NCI-H2081 (cell line): ENCODE measurements around the gene POLR1A.

ENCODE experiments used
- DNase-seq, 2 experiments: peaks; one replicate each; lab custom pipeline; 2025; lab: John Stamatoyannopoulos, UW

POLR1A gene

DNA sequence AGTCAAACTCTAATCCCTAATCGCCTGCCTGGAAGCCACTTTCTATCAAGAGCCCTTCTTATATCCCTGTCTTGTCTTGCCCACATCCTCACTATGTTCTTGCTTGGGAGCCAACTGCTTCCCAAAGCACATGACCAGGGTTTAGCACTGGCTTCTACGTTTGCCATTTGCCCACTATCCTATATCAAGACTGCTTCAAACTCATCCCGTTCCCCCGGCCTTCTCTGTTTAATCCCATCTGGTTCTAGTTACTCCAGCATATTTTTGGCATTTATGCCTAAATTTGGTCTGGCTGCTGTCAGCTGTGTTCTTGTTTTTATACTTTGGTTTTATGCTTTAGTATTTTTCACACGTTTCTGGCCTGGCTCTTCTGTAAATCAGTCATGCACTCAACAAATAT lies 40.2 kb downstream of the POLR1A start:
- no peak for DNase-seq

DNA sequence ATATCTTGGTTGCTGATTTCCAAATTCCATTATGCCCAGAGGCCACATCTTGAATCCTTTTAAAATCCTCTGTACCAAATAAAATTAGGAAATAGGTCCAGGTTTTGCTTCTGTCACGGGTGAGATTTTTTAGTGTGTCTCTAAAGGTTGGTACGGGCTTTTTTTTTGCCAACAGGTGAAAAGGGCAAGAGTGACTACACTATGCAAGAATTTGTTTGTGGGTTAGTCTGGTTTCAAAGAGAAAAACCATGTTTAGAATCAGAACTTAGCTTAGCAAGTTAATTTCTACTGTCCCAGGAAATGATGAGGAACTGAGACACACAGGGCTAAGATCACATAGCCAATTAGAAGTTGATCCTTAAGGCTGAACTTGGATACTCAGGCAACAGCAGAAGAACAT lies 41.7 kb downstream of the POLR1A start:
- DNase-seq, result no peak

DNA sequence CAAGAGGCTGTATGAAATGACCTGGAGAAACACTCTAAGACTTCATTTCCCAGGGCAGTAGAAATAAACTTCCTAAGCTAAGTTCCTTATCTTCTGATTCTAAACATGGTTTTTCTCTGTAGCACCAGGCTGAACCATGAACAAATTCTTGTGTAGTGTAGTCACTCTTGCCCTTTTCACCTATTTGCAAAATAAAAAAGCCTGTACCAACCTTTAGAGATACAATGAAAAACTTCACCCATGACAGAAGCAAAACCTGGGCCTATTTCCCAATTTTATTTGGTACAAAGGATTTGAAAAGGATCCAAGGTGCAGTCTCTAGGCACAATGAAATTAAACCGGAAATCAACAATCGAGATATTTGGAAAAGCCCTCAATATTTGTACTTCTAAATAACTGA lies 43.6 kb downstream of the POLR1A start:
- no peak for DNase-seq

DNA sequence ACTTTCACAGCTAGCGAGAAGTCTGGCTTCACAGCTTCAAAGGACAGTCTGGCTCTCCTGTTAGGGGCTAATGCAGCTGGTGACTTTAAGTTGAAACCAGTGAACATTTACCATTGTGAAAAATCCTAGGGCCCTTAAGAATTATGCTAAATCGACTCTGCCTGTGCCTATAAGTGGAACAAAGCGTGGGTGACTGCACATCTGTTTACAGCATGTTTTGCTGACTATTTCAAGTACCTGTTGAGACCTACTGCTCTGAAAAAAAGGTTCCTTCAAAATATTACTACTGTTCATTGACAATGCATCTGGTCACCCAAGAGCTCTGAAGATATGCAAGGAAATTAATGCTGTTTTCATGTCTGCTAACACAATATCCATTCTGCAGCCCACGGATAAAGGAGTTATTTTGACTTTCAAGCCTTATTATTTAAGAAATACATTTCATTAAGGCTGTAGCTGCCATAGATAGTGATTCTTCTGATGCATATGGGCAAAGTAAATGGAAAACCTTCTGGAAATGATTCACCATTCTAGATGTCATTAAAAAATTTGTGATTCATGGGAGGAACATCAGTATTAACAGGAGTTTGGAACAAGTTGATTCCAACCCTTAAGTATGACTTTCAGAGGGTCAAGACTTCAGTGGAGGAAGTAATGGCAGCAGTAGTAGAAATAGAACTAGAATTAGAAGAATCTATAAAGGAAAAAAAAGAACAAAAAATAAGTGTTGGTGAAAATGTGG lies 48.9 kb downstream of the POLR1A start:
- no peak for DNase-seq

DNA sequence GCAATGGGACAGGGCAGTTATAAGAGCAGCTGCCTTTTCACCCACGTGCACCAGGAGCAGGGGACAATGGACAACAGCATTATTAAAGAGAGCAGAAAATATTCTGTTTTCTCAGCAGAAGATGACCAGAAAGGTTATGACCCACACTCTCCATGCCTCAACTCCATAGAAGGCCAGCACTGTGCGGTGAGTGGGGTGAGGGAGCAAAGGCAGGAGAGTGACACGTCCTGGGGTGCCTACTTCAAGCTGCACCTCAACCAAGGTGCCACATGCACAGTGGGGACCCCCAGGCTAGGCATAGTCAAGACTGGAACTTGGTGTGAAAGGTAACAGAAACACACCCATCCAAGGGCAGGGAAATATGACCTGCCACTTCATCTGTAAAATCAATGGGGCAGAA lies 50.4 kb downstream of the POLR1A start:
- DNase-seq, result no peak

DNA sequence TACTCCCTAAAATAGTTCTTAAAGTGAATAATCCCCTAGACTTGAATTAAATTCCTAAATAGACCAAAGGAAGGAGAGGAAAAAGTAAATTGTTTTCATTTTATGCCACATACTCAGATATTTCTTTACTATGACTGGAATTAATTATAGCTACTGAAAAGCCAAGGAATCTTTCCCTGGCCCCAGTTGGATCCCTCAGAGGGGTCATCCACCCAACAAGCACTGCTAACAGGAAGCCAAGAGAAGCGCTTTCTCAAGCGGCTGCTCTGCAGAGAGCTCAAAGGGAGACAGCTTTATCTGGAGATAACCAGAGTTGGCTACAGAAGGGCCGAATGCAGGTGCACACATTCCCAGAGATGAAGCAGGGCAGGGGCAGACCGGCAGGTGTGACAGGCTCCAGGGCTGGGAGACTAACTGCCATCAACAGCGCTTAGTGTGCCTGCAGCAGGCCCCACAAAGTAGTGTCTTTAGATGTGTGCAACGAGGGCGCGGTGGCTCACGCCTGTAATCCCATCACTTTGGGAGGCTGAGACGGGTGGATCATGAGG lies 51.1 kb downstream of the POLR1A start:
- no peak for DNase-seq

DNA sequence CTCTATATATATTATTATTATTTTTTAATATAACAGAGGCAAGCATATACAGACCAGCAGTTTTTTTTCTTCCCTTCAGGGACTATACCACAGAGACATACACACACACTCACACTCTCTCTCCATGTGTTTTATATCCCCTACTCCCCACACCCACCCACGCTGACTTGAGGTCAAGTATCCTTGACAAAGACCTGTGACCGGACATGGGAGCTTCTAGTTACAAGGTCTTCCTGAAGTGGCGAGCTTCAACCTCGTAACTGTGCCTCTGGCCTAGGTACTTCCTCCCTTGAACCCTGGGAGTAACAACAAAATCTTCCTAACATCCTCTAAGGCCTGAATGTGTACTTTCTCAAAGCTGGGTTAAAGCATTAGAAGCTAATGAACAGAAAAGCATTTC lies 52.5 kb downstream of the POLR1A start:
- no peak for DNase-seq

DNA sequence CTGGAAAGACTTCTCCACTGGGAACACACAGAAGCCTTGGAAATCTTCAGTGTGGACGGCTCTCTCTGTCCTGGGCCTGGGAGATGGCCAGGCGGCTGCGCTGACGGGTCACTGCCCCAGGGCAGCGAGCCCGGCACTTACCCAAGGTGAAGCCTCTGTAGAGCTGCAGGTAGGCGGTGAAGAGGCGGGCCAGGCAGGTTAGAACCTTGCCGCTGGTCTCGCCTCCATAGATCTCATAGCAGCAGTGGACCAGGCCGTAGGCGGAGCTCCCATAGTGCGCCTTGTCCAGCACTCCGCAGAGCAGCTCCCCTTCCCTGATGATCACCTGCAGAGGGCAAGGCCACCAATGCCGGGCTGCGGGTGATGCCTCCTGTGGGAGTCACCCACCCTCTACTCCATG lies 53.0 kb downstream of the POLR1A start:
- DNase-seq, result no peak

DNA sequence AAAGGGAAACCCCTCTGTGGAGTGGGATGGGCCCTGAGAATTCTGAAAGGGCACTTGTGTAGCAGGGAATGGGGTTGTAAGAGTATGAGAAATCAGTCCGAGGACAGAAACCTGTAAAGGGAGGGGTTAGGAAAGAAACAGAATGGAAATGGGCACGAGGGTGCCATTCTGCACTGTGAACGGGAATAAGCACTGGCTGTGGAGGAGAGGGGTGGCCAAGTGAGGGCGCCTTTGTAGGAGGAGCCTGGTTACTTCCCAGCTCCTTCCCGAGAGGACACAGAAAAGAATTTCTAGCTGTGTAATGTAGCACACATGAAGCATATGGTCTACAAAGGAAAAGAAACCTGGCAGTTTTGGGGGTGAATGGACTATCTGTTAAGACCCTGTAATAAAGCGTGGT lies 53.4 kb downstream of the POLR1A start:
- no peak for DNase-seq

DNA sequence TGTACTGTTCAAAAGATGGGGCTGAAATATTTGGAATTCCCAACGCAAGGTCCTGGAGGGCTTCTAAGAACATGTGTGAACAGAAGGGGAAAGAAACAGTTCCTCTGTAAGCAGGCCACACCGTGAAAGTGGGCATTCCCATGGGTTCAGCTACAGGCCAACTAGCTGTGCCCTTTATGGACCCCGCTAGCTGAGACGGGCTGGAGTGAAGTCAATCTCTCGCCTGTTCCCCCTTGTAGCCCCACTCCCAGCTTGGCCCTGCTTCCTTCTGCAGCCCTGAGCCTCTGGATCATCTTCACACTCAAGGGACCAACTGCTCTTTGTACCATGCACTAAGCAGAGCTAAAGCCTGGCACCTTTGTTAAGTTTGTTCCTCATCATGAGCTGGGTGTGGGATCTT lies 55.4 kb downstream of the POLR1A start:
- DNase-seq, result no peak

DNA sequence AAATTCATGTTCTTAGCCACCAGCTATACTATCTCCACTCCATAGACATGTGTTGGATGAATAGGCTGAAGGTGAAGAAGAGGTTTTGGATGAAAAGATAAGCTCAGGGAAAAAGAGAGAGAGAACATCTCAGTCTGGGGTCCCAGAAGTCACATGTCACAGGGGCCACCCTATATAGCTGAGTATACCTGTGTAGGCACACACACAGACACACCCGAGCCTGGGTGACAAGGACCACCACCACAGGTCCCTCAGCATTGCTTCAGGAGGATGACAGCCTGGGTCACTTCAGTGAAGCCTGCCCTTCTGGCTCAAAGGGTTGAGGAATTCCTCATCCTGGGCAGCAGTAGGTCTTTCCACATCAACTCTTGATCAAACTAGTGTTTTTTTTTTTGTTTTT lies 56.2 kb downstream of the POLR1A start:
- no peak for DNase-seq

DNA sequence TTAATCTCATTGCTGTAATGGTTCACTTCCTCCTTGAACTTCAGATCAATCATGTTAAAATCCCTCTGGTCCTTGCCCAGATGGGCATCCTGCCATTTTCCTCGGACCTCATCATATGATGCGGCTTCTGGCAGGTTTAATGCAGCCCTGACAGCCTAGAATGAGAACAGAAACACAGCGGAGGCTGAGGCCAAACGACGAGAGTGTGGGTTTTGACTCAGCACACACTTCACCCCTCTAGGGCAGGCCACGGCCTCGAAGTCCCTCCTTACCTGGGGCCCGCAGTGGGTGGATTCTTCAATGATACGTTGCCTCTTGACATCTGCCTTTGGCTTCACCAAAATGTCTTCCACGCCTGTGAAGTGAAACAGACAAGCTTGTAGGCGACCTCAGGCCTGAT lies 56.8 kb downstream of the POLR1A start:
- no peak for DNase-seq

DNA sequence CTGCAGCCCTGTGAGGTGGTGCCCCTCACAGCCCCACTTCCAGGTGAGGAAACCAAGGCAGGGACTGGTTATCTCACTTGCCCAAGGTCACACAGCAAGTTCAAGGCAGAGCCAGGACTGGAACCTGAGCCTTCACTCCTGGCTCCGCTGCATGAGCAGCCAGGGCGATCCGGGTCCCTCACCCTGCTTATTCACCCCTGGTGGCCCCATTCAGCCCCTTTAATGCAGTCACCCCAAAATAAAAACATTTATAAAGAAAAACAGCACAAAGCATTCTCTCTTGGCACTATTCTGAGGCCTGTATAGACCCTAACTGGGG lies 57.3 kb downstream of the POLR1A start:
- DNase-seq, result no peak

DNA sequence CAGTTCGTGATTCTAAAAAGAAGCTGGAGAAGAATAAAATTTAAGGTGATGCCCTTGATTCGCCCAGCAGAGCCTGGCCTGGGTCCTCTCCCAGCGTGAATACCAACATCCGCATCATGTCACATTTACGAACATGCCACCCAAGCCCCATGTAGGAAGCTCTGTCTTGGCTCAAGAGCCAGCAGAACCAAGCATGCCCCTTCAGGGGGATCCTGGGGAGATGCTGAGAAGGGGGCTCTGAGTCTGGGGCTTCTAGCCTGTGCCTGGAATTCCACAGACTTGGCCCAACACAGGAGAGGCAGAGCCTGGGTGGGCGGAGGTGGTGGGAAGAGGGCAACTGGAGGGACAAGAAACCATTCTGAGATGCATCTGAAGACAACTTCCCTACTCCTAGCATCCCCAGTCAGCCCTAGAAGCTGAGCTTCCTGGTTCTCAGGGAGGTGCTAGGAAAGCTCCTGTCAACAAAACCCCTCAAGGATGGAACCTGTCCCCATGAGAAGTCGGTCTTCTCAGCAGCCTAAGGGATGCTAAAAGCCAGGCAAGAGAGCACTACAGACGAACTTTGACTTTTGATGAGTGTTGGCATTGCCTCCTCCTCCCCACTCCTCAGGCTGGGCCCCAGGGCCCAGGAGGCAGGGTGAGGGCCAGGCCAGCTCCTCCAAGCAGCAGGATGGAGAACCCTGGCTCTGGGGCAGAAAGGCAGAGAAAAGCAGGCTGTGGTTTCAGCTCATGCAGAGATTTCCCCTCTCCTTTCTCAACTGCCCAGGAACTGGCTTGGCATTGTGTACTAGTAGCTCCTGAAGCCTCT lies 57.9 kb downstream of the POLR1A start:
- no peak for DNase-seq

DNA sequence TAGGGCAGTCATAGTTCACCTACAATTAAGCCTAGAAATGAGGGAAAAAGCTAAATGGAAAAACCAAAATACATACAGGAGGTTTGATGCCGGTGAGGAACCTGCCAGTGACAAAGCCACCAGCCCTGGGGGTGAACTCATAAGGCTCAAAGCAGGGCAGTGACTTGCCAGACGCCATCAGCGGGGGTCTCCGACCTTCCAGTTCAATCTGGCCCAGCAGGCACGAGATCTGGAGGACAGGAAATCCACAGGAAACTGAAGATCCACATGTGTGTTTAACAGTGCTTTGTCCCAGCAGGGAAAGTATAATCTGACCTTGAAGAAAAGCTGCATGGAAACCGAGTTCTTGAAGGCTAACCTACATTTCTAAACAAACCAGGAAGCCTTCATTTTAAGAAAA lies 60.1 kb downstream of the POLR1A start:
- DNase-seq, result no peak

DNA sequence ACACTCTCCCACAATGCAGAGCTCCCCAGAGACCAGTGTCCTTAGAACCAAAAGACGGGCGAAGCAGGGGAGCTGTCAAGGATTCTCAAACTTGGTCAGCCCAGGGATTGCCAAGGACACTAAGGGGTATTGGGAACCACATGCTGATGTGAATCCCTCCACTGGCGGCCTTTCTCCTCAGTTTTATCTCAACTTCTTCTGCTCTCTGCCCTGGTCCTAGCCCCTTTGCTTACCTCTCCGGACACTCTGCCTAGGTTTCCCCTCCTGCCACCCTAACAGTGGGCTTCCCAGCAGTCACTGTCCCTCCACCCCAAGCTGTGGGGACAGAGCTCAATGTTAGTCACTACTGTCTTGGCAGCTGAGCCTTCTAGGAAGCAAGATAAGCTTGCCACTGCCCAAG lies 61.1 kb downstream of the POLR1A start:
- no peak for DNase-seq

DNA sequence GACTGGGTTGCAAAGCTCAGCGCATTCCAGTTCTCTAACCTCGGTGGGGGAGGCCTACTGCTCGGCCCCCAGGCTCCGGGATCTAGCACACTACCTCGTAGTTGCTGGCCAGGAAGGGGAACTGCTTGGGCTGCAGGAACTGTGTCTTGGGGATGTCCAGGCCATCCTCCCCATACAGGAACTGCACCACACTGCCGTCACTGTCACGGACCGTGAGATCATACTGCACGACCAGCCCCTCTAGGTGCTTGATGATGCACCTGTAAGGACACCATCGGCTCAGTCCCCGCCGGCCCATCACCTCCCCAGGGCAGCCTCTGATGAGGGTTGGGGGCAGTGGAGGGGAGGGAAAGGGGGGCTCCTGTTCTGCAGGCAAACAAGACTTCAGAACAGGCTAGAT lies 61.6 kb downstream of the POLR1A start:
- no peak for DNase-seq

DNA sequence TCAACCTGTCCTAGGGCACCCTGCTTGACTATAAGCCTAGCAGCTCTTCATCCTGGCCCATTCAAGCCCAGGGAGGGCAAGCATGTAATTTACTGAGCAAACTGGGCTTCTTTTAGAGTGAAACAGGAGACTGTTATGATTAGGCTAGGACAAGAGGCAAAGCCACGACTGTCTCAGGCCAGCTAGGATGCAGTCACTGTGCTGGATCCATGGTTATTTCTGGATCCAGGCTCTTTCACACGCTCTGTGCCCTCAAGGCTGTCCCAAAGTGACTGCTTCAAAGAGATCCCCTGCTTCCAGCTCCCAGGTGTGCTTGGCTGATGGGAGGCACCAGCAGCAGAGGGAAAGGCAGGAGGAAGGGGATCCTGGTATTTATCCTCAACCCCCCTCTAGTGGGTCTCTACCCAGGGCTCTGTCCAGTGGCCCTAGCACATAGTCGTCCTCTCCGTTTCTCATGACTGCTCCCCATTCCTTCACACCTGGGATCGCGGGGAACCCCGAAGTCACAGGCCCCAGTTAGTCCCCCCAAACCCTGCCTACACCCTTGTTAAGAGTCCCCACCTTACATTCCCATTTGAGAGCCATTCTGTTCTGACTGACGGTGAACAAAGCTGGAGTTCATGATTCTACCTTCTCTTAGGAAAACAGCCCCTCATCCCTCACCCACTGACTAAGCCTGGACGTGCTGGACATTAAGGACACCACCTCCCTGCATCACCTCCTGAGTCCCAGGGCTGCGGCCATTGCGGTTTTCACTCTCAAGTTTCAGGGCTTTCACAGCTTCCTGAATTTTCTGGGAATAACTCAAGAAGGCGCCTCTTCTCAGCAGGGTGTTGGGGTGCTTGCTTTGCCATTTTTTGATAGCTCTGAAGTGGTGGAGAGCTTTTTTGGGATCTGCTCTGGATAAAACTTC lies 63.2 kb downstream of the POLR1A start:
- DNase-seq, result no peak

DNA sequence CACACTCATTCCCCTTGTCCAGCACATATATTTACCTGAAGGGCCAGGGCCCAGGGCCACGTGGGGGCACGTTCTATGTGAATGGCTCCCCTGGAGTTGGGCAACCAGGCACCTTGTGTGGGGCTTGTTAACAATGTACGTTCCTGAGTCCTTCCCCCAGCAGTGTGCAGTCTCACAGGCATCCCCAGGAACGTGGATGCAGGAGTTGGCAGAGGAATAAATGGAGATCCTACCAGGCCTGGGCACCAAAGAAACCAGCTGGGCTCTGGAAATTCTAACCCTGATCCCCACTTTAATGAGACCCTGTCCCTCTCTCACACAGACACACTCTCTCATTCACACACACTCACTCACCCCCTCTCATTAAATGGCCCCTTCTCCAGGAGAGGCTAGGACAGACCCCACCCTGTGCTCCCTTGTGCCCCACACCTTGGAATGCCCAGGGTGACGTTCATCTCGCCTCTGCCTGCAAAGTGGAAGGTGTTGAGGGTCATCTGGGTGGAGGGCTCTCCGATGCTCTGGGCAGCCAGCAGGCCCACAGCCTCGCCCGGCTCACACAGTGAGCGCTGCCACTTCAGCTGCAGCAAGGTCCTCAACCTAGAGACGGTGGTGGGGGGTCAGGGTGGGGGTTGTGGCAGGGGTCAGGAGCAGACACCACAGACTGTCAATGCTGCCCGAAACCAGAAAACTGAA lies 65.6 kb downstream of the POLR1A start:
- no peak for DNase-seq

DNA sequence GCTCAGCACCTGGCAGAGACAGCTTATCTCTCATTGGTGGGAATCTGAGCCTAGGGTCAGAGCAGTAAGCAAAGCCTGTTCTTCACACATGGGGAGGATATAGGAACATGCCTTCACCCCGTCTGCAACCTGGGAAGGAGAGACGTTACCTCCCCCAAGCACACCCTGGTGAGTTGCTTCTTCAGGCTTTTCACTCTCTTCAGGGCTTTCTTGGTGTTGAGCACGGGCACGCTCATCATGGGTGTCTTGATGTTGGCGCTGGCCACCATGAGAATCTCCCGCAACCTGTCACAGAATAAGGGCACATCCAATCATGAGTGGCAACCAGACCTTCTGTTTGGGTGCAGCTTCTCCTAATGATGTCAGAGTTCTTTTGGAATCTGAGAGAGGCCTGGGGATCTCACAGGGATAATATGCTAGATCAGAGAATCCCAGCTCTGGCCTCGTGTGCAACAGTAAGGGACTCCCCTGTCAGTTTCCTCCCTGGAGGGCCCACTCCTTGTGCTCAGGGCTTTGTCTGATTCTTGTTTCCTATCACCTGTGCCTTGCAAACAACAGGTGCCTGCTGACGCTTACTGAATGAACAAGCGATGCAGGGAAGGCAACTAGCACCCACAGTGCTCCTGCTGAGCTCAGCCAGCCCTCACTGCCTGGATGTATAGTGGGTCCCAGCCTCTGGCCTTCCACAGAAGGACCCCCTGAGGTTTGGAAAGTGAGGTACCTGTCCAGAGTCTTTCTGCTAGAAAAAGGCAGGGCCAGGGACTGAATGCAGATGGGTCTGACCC lies 66.3 kb downstream of the POLR1A start:
- peak in 1 of 2 experiments; percentile 9 for DNase-seq
